Head of caudate nucleus (tissue), 42 donors: ENCODE data around the gene PITPNM3.
"Not testable (repeated sequence)": the region's sequence is repeated elsewhere in the genome, so short reads cannot be mapped to it uniquely, and the experiment has no call there.

ENCODE experiments used
- DNase-seq, 42 donors: peaks; one replicate each; pipeline versions ENCODE4 v3.0.0 to v3.0.0-alpha.2; 2020 to 2021; ENCODE audit warnings: mixed read lengths in 7 of 42
- intact Hi-C: fragments of 100-400 bp; cut with DNase I; formaldehyde crosslinking; loops from one replicate; pipeline ENCODE4 v1.15.0; 2022

Gene PITPNM3

DNA sequence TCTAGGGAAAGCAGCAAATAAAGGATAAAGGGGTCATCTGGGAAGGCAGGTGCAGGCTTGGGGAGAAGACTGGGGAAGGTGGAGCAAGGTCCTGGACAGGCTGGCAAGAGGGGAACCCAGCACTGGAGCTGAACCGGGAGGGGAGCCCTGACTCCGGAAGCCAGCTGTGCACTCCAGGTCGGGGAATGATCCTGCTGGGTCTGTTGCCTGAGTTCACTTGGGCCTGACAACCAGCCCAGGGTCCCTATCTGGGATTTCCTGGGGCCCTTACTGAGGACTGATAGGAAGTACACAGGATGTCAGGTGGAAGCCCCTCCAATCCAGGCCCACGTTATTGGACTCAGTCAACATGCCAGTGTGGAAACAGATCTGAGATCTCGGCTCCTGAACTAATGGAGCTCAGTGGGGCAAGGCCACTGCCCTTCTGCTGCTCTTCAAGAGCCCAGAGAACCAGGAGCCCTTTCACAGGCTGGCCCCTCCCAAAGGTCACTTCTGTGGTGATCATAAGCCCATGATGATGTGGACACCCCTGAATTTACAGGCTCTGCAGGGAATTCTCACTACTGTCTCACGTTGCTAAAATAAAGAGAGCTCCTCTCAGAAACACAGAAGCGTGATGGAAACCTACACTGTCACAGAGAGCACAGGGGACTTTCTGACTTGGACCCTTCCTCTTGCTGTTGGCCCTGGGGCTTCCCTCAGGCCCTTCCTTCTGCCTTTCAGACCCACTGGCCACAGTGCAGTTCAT is 19.9 kb upstream of the PITPNM3 start:
- DNase-seq = no peak
- intact Hi-C loops = no loop called here

DNA sequence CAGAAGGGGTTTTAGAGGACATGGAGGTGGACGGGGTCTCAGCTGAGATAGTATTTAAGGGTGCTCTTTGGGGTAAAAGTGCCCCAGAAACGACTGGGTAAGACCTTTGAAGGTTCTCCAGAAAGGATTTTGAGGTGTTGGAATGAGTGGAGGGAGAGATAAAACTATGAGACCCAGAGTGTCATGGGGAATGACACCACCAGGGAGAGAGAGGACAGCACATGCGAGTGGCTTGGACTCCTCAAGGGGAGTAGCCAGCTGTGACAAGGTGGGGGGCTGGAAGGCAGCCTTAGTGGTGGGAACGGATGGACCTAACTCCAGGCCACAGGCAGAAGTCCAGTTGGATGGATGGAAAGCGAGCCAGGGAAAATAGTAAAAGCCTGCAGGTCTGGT is 19.2 kb upstream of the PITPNM3 start:
- DNase-seq = no peak
- intact Hi-C loops = no loop called here

DNA sequence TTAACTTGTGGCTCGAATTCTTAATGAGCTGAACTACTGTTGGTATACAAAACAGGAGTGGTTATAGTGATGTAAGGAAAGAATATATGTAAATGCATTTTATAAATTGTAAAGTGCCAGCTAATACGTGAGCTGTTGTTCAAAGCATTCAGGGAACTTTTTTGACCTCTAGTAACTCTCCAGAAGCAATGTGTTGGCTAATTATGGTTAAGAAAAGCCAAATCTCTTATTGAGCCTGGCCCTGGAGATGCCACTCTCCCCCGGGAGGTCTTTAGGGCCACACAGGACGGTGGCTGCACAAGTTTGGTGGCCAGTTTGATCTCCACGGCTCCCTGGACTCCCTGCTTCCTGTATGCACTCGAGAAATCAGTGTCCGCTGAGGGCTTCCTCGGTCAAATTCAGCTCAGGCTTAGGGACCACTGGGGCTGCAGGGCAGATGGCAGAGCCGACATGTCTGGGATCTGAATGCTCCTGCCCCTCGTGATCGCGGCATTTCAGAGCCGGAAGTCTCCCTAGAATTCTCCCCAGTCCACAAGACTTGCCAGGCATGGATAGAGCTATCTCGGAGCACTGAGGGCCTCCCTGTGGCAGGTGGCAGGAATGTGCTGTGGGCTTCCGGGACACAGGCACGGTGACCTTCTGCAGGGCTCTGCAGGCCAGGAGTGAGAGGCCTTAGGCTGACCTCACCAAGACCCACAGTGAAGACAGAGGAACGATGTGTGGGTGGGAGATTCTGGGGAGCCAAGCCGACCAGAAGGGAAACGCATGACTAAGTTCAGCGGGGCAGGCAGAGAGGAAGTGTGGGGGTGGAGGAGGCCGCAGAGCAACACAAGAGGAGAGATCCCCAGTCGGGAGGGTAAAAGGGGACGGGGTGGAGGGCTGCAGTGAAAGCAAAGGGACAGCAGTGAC is 18.6 kb upstream of the PITPNM3 start:
- intact Hi-C loops = no loop called here
- peak in 19 of 42 donors; percentile 20 to 67 (median 41) for DNase-seq

DNA sequence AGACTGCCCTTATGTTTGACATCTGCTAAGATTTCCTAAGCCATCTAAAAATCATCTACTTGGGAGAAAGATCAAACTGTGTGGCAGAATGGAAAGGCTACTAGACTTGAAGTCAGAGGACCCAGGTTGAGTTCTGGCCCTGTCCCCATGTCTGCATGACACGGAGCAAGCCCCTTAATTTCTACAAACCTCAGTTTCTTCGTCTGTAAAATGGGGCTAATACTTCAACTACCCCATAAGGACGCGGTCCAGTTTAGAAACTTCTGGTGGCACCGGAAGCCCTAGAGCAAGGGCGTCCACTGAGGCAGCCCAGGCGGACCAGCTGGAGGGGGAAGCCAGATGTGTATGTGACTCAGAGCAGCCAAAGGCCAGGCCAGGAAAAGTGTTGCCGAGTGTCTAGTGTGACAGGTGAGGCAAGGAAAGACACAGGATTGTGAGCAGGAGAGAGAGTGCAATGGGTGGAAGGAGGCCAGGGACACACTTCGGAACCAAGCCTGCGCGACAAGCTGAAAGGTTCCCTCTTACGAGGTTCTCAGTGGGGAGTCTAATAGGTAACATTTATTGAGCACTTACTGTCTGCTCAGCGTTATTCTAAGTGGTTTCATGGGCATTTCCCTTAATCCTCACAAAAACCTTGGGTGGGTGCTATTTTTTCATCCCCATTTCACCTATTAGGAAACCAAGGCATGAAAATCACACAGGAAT is 17.8 kb upstream of the PITPNM3 start:
- intact Hi-C loops = no loop called here
- peak in 1 of 42 donors; percentile 21 for DNase-seq

DNA sequence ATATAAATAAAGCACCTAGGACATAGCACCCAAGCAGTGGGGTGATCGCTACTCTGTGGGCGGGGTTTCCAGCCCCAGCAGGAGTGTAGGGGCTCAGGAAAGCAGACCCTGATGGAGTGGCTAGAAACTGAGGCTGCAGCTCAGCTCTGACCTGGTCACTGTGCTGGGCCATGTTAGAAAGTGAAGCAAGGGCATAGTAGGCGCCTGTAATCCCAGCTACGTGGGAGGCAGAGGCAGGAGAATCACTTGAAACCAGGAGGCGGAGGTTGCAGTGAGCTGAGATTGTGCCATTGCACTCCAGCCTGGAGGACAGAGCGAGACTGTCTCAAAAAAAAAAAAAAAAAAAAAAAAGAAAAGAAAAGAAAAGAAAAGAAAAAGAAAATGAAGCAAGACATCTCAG is 17.1 kb upstream of the PITPNM3 start:
- intact Hi-C loops = not testable (repeated sequence)

DNA sequence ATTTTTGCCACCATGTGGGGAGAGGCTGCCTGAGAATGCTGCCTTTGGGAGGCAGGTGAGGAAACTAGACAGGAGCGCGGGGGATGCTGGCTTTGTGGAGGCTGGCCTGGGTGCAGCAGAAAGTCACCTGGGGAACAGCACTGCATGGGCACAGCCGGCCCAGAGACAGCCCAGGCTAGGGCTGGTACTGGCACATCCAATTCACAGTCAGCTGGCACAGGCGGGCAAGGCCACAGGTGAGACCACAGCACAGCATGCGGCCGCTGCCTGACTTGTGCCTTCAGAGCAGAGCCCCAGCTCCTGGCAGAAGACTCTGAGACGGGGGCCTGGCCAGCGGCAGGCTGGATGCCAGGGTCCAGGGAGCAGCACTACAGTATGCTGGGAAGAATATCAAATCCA is 16.6 kb upstream of the PITPNM3 start:
- intact Hi-C loops = no loop called here
- peak in 1 of 42 donors; percentile 37 for DNase-seq

More for the DNA sequence above, 17.1 kb upstream of the PITPNM3 start:
- DNase-seq = peak in 1 of 42 donors; percentile 23

DNA sequence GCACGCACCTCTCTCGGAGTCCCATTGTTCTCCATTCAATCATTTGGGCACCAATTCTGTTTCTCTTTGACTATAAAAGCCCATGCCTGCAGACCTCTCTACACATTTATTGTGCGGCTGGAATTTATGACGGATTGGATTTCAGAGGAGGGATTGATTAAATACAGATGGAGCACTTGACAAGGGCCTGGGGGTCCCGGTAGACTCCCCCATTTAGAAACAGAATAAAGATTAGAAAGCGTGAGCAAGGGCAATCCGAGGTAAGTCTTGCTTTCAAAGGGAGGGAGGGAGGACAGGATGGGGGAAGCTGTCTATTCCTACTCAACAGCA is 15.1 kb upstream of the PITPNM3 start:
- peak in 1 of 42 donors; percentile 9 for DNase-seq
- intact Hi-C loops = no loop called here

DNA sequence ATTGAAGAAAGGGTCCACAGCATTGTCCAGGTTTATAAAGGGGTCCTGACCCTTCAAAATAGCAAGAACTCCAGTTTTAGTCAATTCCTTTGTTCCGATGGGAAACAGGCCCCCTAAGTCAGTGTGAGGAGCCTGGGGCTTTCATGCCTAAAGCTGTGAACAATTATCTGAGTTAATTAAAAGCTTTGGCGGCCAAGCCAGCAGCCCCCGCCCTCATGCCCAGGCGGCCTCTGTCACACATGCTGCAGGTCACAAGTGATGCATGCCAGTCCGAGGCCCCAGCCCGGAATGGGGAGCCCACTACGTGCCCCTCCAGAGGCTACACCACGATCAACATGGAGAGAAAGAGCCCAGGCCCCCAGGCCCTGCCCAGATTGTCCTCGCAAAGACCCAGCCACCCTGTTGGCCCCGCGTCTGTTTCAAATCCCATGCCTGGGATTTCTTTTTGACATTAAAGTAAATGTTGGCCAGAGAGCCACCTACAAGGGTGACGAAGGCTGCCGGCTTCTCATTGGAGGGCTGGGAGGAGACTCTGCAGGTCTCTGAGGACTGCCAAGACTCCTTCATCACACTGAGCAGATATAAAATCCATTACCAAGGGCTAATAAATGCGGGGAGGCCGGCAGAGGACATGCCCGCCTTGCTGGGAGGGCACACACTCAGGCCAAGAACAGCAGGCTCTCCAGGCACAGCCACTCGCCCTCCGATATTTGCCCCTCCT is 14.5 kb upstream of the PITPNM3 start:
- intact Hi-C loops = no loop called here
- peak in 1 of 42 donors; percentile 31 for DNase-seq

DNA sequence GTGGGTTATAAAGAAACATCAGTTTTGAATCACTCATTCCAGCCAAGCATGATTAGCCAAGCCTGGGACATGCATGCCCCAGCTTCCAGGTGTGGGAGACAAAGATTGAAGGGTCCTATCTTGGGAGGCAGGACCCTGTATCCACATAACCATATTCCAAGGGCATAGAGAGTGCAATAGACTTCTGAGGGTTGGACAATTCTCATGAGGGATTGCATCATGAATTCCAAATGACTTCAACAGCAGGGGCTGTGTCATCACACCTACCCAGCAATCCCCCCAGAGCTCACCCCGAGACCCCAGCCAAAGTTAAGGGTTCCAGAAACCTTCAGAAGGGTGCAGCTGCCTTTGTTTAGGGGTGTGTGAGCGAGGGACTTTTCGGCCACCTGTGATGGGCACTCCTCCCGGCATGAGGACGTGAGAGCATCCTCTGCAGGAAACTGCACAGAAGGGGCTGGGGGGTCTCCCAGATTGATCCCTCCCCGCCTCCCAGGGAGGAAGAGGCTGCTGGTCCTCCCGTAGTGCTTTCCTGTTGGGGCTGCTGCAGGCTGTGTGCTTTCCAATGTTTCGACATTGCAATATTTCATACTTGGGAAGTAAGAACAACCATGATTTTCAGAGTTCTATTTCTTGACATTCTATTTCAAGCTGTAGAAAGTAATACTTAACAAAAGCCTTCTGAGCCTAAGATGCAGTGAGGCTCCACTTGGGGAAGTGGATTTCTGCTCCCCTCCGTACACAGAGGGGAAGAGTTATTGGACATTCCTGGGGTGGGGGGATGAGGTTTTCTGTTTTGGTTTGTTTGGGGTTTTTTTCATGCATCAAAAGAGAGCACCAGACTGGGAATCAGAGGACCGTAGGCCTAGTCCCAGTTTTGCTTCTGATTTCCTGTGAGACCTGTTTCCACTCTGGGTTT is 13.3 kb upstream of the PITPNM3 start:
- peak in 3 of 42 donors; percentile 10 to 34 (median 30) for DNase-seq
- intact Hi-C loops = no loop called here

DNA sequence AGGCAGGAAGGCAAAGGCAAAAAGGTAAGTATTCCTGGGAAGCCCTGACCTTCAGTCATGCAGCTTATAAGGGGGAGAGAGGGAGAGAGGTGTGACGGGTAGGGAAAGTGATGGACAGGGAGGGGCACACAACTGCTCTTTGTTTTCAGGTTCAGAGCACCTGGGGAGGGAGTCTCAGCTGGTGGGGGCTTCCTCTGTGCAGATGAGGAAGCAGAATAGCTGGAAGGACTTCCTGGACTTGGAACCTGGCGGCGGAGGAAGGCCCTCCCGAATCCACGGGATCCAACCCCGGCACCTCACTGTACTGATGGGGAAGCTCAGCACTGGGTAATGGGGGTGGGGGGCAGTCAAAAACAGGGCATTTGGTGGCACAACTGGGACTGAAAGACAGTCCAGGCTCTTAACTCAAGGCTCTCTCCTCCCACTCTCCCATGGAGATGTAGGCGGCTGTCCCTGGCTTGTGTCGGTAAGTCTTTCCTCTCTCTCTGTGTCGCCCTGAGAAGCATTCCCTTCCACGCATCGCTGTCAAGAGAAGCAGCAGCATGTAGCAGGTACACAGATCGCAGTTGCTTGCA is 11.9 kb upstream of the PITPNM3 start:
- intact Hi-C loops = no loop called here
- DNase-seq = peak in 4 of 42 donors; percentile 2 to 38 (median 18)

DNA sequence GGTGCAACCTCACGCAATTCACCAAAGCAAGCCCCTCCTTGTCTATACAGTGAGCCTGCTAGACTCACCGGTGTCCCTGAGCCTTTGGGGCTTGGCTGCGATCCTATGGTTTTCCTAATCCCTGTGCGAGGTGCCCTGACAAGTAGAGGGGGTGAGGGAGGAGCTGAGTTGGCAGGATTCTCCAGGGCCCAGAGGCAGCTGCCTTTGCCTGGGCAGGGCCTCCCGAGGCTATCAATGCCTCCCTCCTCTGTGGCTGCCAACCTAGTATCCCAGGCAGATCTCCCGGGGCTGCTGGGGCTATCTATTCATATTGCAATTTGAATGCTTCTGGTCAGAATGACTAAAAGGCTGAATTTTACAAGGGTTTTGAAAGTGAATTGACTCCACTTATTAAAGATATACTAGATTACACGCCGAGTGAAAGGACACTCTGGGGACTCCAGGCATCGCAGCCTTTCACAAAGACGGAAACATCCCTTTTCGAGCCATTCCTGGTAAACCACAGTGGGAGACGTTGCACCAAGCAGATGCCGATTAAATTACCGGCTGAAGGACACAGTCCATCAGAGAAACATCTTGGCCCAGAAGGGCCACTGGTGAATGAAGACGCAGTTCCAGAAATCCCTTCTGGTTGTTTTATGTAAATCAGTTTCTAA is 11.3 kb upstream of the PITPNM3 start:
- intact Hi-C loops = no loop called here
- peak in 5 of 42 donors; percentile 3 to 34 (median 11) for DNase-seq

DNA sequence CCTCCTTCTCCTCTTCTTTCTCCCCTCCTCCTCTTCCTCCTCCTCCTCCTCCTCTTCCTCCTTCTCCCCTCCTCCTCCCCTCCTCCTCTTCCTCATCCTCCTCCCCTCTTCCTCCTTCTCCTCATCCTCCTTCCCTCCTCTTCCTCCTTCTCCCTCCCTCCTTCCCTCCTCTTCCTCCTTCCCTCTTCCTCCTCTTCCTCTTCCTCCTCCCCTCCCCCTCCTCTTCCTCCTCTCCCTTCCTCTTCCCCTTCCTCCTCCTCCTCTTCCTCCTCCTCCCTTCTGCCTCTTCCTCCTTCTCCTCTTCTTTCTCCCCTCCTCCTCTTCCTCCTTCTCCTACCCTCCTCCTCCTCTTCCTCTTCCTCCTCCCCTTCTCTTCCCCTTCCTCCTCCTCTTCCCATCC is 5.1 kb upstream of the PITPNM3 start:
- intact Hi-C loops = no loop called here
- DNase-seq = no peak

DNA sequence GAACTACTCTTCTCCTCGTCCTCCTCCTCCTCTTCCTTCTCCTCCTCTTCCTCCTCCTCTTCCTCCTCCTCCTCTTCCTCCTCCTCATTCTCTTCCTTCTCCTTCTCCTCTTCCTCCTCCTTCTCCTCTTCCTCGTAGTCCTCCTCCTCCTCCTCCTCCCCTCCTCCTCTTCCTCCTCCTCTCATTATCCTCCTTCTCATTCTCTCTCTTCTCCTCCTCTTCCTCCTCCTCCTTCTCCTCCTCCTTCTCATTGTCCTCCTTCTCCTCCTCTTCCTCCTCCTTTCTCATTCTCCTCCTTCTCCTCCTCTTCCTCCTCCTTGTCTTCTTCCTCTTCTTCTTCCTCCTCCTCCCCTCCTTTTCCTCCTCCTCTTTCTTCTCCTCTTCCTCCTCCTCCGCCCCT is 4.1 kb upstream of the PITPNM3 start:
- intact Hi-C loops = no loop called here
- DNase-seq = no peak

DNA sequence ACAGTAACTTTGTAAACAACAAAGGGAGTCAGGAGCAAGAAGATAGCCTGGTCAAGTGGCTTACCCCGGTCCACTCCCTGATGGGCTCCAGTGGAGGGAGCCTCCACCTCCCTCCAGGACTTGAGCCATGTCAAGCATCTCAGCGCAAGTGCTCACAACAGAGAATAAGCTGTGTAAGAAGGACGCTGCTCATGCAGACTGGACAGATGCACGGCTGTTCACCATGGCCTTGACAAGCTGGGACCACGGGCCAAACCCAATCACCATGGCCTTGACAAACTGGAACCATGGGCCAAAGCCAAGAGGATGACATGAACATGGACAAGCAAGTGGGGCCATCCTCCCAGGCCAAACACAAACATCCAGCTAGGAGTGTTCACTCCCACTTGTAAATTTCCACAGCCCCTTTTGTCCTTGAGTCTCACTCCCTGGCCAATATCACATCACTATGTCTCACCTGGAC is 3.4 kb upstream of the PITPNM3 start:
- intact Hi-C loops = no loop called here
- DNase-seq = peak in 1 of 42 donors; percentile 29

DNA sequence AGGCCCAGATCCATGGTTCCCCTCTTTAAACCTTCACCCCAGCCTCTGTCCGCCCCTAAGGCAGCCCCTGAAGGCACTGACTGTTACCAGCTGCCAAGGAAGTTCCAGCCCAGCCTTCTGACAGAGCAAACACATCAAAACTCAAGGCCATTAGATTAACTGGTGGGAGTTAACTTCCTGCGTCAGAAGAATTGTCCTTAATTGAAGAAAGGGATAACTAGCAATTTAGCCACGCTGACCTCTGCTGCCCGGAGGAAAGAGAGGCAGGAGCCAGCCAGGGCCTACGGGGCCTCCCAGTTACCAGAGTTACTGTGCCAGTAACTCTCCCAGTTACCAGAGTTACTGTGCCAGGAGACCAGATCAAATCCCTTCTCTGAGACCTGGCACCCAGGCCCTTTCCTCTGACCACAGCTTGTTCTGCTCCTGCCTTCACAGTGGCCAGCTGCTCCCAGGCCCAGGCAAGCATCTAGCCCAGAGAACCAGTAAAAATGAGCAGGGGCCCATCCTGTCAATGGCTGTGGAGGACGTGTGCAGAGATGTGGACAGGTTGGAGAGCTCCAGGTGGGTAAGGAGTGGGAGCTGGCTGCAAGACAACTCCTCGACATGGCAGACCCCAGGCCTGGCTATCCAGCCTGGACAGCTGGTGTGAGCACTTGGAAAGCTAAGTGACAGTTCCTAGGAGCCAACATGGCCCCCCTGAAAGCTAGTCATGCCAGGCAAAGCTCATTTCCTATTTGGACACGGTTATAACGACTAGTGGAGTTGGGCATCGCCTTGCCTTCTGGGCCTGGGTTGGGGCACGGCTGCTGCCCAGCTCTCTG is 2.8 kb upstream of the PITPNM3 start:
- DNase-seq = peak in 1 of 42 donors; percentile 5
- intact Hi-C loops = no loop called here

DNA sequence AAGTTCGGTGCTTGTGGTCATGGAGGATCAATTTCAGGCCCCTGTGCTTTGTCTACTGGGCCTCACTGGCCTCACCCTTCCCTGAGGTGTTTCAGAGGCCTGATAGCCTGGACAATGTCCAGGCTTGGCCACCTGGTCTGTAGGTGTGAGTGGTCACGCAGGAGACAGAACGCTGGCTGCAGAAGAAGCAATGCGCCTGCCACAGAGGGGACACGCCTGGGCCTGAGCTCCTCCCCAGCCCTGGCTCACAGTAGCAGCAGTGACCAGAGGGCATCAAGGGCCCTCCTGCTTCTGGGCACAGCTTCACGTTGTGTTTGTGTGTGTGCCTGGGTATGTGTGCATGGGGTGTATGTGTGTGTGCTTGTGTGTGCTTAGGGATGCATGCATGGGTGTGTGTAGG is 1.9 kb upstream of the PITPNM3 start:
- DNase-seq = no peak

More for the DNA sequence above, 1.9 kb upstream of the PITPNM3 start:
- intact Hi-C loops = no loop called here
